ENCODE data around the gene PHYH.
A peak's percentile ranks its signal among the peaks of the same experiment; 100 is the strongest.

The PHYH gene

DNA sequence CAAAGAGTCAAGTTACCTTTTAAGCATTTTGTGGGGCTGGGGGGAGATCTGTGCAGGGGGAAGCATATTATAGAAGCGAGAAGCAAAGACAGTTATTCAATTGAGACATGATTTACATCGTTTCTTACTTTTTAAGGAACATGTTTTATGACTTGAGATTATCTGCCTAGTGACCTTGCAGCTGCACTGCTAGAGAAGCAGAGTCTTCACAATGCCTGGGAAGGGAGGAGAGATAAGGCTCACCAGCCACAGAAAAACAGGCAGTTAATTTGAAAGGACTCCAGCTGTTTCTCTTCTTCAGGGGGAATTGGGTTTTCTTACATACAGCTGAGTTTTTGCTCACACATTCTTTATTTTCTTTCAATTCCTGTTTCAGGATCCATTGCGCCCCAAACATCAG lies 31.0 kb downstream of the PHYH start:
- Histone ChIP-seq H3K18ac (ENCODE audit: low read length) (no peak overlapping the region), H3K9ac (ENCODE audit: low read length) (no peak overlapping the region), H3K27me3 (ENCODE audit: insufficient read depth, low read length, poor library complexity) (no peaks in the 10 kb centered on the region), H3K79me2 (ENCODE audit: control insufficient read depth, insufficient read depth, low read length) (no peaks in the 10 kb centered on the region), H3K79me1 (ENCODE audit: low read length) (no peaks in the 10 kb centered on the region), H3K27ac (ENCODE audit: low read depth, low read length) (no peak overlapping the region), H3K4me3 (ENCODE audit: low read length) (no peak overlapping the region), H3K23ac (ENCODE audit: low read length) (no peak overlapping the region), H3K4ac (ENCODE audit: low read depth, low read length) (no peak overlapping the region), H4K8ac (ENCODE audit: low read depth, low read length) (no peak overlapping the region), H4K5ac (ENCODE audit: low read length) (no peak overlapping the region), H3K4me1 (ENCODE audit: control insufficient read depth, low read depth, low read length) (peaks cover 4% of the 10 kb centered on the region), H2BK5ac (ENCODE audit: low read length) (no peak overlapping the region), H3K56ac (ENCODE audit: low read length) (no peak overlapping the region), H2AK5ac (ENCODE audit: low read length) (no peak overlapping the region), H2BK15ac (replicated peaks; ENCODE audit: low read depth) (no peak overlapping the region), H3K4me2 (ENCODE audit: low read length) (no peak overlapping the region), H3K36me3 (ENCODE audit: control insufficient read depth, insufficient read depth, low read length) (no peaks in the 10 kb centered on the region), H2BK120ac (ENCODE audit: low read depth, low read length) (no peak overlapping the region)
- DNase-seq: peak; percentile 60
- WGBS (ENCODE audit: extremely low coverage, insufficient coverage, low lambda C conversion rate): no CpG with 5 or more reads among the region's 3 CpGs

DNA sequence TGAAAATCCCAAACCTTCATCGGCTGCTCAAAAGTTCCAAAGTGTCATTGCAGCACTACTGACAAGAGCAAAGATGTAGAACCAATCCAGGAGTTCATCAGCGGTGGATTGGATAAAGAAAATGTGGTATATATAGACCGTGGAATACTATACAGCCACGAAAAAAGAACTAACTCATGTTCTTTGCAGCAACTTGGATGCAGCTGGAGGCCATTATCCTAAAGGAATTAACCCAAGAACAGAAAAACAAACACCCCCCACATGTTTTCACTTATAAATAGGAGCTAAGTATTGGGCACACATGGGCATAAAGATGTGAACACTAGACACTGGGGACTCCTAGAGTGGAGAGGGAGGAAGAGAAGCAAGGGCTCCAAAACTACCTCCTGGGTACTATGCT lies 31.6 kb downstream of the PHYH start:
- Histone ChIP-seq H3K79me1 (ENCODE audit: low read length) (no peaks in the 10 kb centered on the region), H3K27me3 (ENCODE audit: insufficient read depth, low read length, poor library complexity) (no peaks in the 10 kb centered on the region), H3K4me2 (ENCODE audit: low read length) (no peak overlapping the region), H3K56ac (ENCODE audit: low read length) (no peak overlapping the region), H3K36me3 (ENCODE audit: control insufficient read depth, insufficient read depth, low read length) (no peaks in the 10 kb centered on the region), H4K8ac (ENCODE audit: low read depth, low read length) (no peak overlapping the region), H2AK5ac (ENCODE audit: low read length) (no peak overlapping the region), H2BK15ac (replicated peaks; ENCODE audit: low read depth) (no peak overlapping the region), H3K4me3 (ENCODE audit: low read length) (no peak overlapping the region), H4K5ac (ENCODE audit: low read length) (no peak overlapping the region), H3K4ac (ENCODE audit: low read depth, low read length) (no peak overlapping the region), H3K79me2 (ENCODE audit: control insufficient read depth, insufficient read depth, low read length) (no peaks in the 10 kb centered on the region), H2BK5ac (ENCODE audit: low read length) (no peak overlapping the region), H3K27ac (ENCODE audit: low read depth, low read length) (no peak overlapping the region), H3K23ac (ENCODE audit: low read length) (no peak overlapping the region), H3K4me1 (ENCODE audit: control insufficient read depth, low read depth, low read length) (peaks cover 4% of the 10 kb centered on the region), H3K9ac (ENCODE audit: low read length) (no peak overlapping the region), H3K18ac (ENCODE audit: low read length) (no peak overlapping the region), H2BK120ac (ENCODE audit: low read depth, low read length) (no peak overlapping the region)
- no peak for DNase-seq
- WGBS (ENCODE audit: extremely low coverage, insufficient coverage, low lambda C conversion rate): no CpG with 5 or more reads among the region's 4 CpGs

DNA sequence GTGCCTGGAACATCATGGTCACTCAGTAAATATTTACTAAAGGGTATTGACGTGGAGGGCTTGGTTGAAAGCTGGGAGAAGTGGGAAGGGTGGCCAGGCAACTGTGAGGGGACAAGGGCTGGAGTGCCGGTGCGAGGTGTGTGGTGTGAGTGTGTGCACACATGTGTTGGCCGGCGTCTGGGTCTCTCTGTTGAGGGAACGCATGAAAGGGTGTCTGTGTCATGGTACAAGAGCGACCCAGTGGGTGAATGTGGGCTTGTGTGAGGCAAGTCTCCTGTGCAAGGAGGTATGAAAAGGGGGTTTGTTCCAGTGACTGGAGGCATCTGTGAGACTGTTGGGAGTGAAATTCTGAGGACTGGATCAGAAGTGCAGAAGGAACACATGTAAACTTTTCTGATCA lies 36.3 kb downstream of the PHYH start:
- H4K8ac ChIP-seq (ENCODE audit: low read depth, low read length): no peak overlapping the region
- no peak overlapping the region for H3K27ac ChIP-seq (ENCODE audit: low read depth, low read length)
- no peaks in the 10 kb centered on the region for H3K36me3 ChIP-seq (ENCODE audit: control insufficient read depth, insufficient read depth, low read length)
- no peaks in the 10 kb centered on the region for H3K79me1 ChIP-seq (ENCODE audit: low read length)
- H2BK5ac ChIP-seq (ENCODE audit: low read length): no peak overlapping the region
- no peak overlapping the region for H2AK5ac ChIP-seq (ENCODE audit: low read length)
- H3K9ac ChIP-seq (ENCODE audit: low read length): no peak overlapping the region
- WGBS (ENCODE audit: extremely low coverage, insufficient coverage, low lambda C conversion rate): no CpG with 5 or more reads among the region's 7 CpGs
- no peak overlapping the region for H3K4me3 ChIP-seq (ENCODE audit: low read length)
- no peak overlapping the region for H2BK15ac ChIP-seq (replicated peaks; ENCODE audit: low read depth)
- no peak overlapping the region for H3K56ac ChIP-seq (ENCODE audit: low read length)
- no peak overlapping the region for H2BK120ac ChIP-seq (ENCODE audit: low read depth, low read length)
- no peak for DNase-seq
- no peaks in the 10 kb centered on the region for H3K79me2 ChIP-seq (ENCODE audit: control insufficient read depth, insufficient read depth, low read length)
- H3K27me3 ChIP-seq (ENCODE audit: insufficient read depth, low read length, poor library complexity): no peaks in the 10 kb centered on the region
- H3K4me2 ChIP-seq (ENCODE audit: low read length): no peak overlapping the region
- no peak overlapping the region for H3K18ac ChIP-seq (ENCODE audit: low read length)
- H3K4me1 ChIP-seq (ENCODE audit: control insufficient read depth, low read depth, low read length): no peaks in the 10 kb centered on the region
- no peak overlapping the region for H3K4ac ChIP-seq (ENCODE audit: low read depth, low read length)
- H4K5ac ChIP-seq (ENCODE audit: low read length): no peak overlapping the region
- H3K23ac ChIP-seq (ENCODE audit: low read length): no peak overlapping the region

DNA sequence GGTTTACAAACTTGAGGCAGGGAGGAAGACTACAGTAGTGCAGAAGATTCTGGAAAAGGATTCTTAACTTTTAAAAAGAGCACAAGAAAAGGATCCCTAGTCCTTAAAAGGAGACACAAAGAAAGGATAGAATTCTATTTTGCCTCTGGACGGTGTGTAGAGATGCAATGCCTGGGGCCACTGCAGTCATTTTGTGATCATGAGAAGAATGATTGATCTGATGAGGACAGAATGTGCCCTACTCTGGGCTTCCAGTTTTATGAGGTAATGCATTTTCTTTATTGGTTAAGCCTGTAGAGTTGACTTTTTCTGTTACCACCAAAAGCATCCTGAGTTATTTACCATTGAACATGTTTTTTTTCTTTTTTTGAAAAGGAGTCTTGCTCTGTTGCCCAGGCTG lies 37.4 kb downstream of the PHYH start:
- Histone ChIP-seq H2BK15ac (replicated peaks; ENCODE audit: low read depth) (no peak overlapping the region), H3K27me3 (ENCODE audit: insufficient read depth, low read length, poor library complexity) (no peaks in the 10 kb centered on the region), H3K4ac (ENCODE audit: low read depth, low read length) (no peak overlapping the region), H4K5ac (ENCODE audit: low read length) (no peak overlapping the region), H2BK120ac (ENCODE audit: low read depth, low read length) (no peak overlapping the region), H3K27ac (ENCODE audit: low read depth, low read length) (no peak overlapping the region), H3K4me3 (ENCODE audit: low read length) (no peak overlapping the region), H3K18ac (ENCODE audit: low read length) (no peak overlapping the region), H3K79me1 (ENCODE audit: low read length) (no peaks in the 10 kb centered on the region), H3K4me2 (ENCODE audit: low read length) (no peak overlapping the region), H3K23ac (ENCODE audit: low read length) (no peak overlapping the region), H2BK5ac (ENCODE audit: low read length) (no peak overlapping the region), H3K56ac (ENCODE audit: low read length) (no peak overlapping the region), H3K36me3 (ENCODE audit: control insufficient read depth, insufficient read depth, low read length) (no peaks in the 10 kb centered on the region), H3K9ac (ENCODE audit: low read length) (no peak overlapping the region), H4K8ac (ENCODE audit: low read depth, low read length) (no peak overlapping the region), H3K79me2 (ENCODE audit: control insufficient read depth, insufficient read depth, low read length) (no peaks in the 10 kb centered on the region), H2AK5ac (ENCODE audit: low read length) (no peak overlapping the region), H3K4me1 (ENCODE audit: control insufficient read depth, low read depth, low read length) (no peaks in the 10 kb centered on the region)
- DNase-seq: no peak
- WGBS (ENCODE audit: extremely low coverage, insufficient coverage, low lambda C conversion rate): no CpG with 5 or more reads among the region's 1 CpG

DNA sequence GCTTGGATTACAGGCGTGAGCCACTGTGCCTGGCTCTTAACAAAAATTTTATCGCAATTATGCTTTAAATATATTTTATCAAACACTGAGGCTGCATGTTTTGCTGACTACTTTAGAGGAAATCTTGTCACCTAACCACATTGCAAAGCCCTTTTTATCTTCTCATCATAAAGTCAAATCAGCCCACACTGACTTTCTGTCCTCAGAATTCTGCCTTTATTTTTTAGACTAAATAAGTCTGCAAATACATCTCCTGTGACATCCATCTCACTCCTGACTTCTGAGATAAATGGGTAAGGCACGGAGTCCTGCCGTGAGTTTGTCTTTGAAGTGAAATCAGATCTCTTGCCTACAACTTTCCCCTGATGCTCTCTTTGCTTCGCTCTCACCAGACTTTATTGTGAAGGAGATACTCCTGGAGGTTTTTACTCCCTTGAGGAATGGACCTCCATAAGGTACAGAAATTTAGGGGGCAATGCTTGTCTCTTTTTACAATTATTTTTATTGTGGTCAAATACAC lies 42.2 kb downstream of the PHYH start:
- no peak overlapping the region for H2BK120ac ChIP-seq (ENCODE audit: low read depth, low read length)
- no peak overlapping the region for H3K23ac ChIP-seq (ENCODE audit: low read length)
- H2BK5ac ChIP-seq (ENCODE audit: low read length): no peak overlapping the region
- no peak overlapping the region for H3K4me3 ChIP-seq (ENCODE audit: low read length)
- no peak overlapping the region for H3K9ac ChIP-seq (ENCODE audit: low read length)
- H3K4me1 ChIP-seq (ENCODE audit: control insufficient read depth, low read depth, low read length): no peaks in the 10 kb centered on the region
- no peaks in the 10 kb centered on the region for H3K36me3 ChIP-seq (ENCODE audit: control insufficient read depth, insufficient read depth, low read length)
- WGBS (ENCODE audit: extremely low coverage, insufficient coverage, low lambda C conversion rate): no CpG with 5 or more reads among the region's 5 CpGs
- no peaks in the 10 kb centered on the region for H3K27me3 ChIP-seq (ENCODE audit: insufficient read depth, low read length, poor library complexity)
- H3K18ac ChIP-seq (ENCODE audit: low read length): no peak overlapping the region
- no peak overlapping the region for H3K4me2 ChIP-seq (ENCODE audit: low read length)
- H4K8ac ChIP-seq (ENCODE audit: low read depth, low read length): peak overlapping the region; percentile 65
- no peak overlapping the region for H3K27ac ChIP-seq (ENCODE audit: low read depth, low read length)
- H3K56ac ChIP-seq (ENCODE audit: low read length): no peak overlapping the region
- no peak overlapping the region for H4K5ac ChIP-seq (ENCODE audit: low read length)
- DNase-seq: no peak
- H3K79me1 ChIP-seq (ENCODE audit: low read length): no peaks in the 10 kb centered on the region
- H3K4ac ChIP-seq (ENCODE audit: low read depth, low read length): no peak overlapping the region
- no peak overlapping the region for H2BK15ac ChIP-seq (replicated peaks; ENCODE audit: low read depth)
- H2AK5ac ChIP-seq (ENCODE audit: low read length): no peak overlapping the region
- H3K79me2 ChIP-seq (ENCODE audit: control insufficient read depth, insufficient read depth, low read length): no peaks in the 10 kb centered on the region

DNA sequence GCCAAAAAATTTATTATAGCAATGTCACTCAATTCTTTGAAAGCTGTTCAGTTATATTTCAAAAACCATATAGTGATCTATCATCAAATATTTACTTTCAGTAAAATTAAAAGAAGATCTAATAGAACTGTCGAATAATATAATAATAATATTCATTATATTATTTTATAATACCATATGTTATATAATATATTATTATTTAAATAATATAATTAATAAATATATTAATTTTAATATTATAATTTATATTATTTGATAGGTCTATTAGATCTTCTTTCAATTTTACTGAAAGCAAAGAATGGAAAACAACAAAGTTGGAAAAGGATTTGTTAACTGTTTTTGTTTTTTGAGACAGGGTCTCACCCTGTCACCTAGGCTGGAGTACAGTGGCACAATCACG lies 43.2 kb downstream of the PHYH start:
- WGBS (ENCODE audit: extremely low coverage, insufficient coverage, low lambda C conversion rate): 100% methylated on average over 1 of the region's 2 CpGs
- H3K4me1 ChIP-seq (ENCODE audit: control insufficient read depth, low read depth, low read length): no peaks in the 10 kb centered on the region

More for the DNA sequence above, 43.2 kb downstream of the PHYH start:
- no peak overlapping the region for H3K4me3 ChIP-seq (ENCODE audit: low read length)
- H3K79me2 ChIP-seq (ENCODE audit: control insufficient read depth, insufficient read depth, low read length): no peaks in the 10 kb centered on the region
- H3K4me2 ChIP-seq (ENCODE audit: low read length): no peak overlapping the region
- H3K56ac ChIP-seq (ENCODE audit: low read length): no peak overlapping the region
- H3K27ac ChIP-seq (ENCODE audit: low read depth, low read length): no peak overlapping the region
- no peak overlapping the region for H3K9ac ChIP-seq (ENCODE audit: low read length)
- H3K27me3 ChIP-seq (ENCODE audit: insufficient read depth, low read length, poor library complexity): no peaks in the 10 kb centered on the region
- H4K5ac ChIP-seq (ENCODE audit: low read length): no peak overlapping the region
- H3K36me3 ChIP-seq (ENCODE audit: control insufficient read depth, insufficient read depth, low read length): no peaks in the 10 kb centered on the region
- no peak overlapping the region for H2BK15ac ChIP-seq (replicated peaks; ENCODE audit: low read depth)
- H2BK120ac ChIP-seq (ENCODE audit: low read depth, low read length): no peak overlapping the region
- no peak for DNase-seq
- no peak overlapping the region for H3K23ac ChIP-seq (ENCODE audit: low read length)
- no peak overlapping the region for H3K4ac ChIP-seq (ENCODE audit: low read depth, low read length)
- no peak overlapping the region for H4K8ac ChIP-seq (ENCODE audit: low read depth, low read length)
- H3K18ac ChIP-seq (ENCODE audit: low read length): no peak overlapping the region
- H3K79me1 ChIP-seq (ENCODE audit: low read length): no peaks in the 10 kb centered on the region
- no peak overlapping the region for H2BK5ac ChIP-seq (ENCODE audit: low read length)
- H2AK5ac ChIP-seq (ENCODE audit: low read length): no peak overlapping the region

All from mesendoderm (in vitro differentiated cells).